Nephron progenitor cell (in vitro differentiated cells): ENCODE results near the gene GPX2.

Experiments
- DNase-seq: peaks from one replicate; pipeline ENCODE4 v3.0.0; 2021
- H3K27ac Mint-ChIP-seq: 2 replicates; pipeline ENCODE4 v1.8.0; 2021; ENCODE audit warnings: mild to moderate bottlenecking, moderate library complexity, mixed read lengths
- H3K27me3 Mint-ChIP-seq: 2 replicates; pipeline ENCODE4 v1.8.0; 2021; ENCODE audit warnings: mild to moderate bottlenecking, low read depth, mixed read lengths; ENCODE audit not compliant: poor library complexity
- H3K36me3 Mint-ChIP-seq: 2 replicates; pipeline ENCODE4 v1.8.0; 2021; ENCODE audit warnings: low read depth, mixed read lengths
- H3K4me1 Mint-ChIP-seq: 2 replicates; pipeline ENCODE4 v1.8.0; 2021; ENCODE audit warnings: mixed read lengths
- H3K4me3 Mint-ChIP-seq: 2 replicates; pipeline ENCODE4 v1.8.0; 2021; ENCODE audit warnings: mild to moderate bottlenecking, moderate library complexity, mixed read lengths
- H3K9me3 Mint-ChIP-seq: 2 replicates; pipeline ENCODE4 v1.8.0; 2021; ENCODE audit warnings: mild to moderate bottlenecking, moderate library complexity, mixed read lengths
- TF ChIP-seq, protein P1 (sequence below): fragments of 200-600 bp; sonication (generic); IDR thresholded peaks from 2 replicates; pipeline ENCODE4 v1.5.0; 2021; ENCODE audit warnings: antibody characterized with exemption

Gene GPX2

DNA sequence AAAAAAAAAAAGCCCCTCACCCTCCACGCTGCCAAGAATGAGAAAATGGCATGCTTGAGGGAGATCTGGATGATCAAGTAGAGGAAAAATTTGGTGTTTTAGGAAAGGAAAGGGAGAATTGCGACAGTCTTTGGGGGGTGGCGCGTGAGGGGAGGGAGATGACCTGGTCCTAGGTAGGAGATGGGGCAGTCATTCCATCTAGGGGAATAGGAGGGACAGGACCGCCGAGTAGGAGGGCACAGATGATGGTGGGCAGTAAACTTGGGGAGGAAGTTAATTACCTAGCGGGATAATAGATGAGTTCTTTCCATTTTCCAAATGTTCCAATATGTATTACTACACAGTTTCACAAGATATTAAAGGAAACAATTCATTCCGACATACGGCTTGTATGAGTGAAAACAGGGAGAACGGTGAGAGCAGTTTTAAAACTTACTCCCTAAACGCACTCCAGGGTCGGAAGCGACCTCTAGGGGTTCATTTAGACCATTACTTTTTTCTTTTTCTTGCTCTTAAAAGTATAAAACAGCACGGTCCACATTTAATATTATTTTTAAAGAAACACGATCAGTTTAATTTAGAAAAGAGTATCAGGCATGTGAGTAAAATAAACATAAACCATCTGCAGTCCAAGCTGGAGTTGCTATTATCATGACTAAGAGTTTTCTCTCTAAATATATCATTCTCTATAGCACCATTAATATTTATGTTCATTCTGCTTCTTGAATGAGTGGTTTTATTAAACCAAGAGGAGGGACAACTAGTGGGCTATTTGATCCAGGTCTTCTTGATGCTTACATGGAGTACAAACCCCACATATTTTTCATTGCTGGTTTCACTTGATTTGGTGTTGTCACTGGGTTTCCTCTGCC lies 41.1 kb upstream of the GPX2 start:
- TF ChIP-seq, protein P1, sequence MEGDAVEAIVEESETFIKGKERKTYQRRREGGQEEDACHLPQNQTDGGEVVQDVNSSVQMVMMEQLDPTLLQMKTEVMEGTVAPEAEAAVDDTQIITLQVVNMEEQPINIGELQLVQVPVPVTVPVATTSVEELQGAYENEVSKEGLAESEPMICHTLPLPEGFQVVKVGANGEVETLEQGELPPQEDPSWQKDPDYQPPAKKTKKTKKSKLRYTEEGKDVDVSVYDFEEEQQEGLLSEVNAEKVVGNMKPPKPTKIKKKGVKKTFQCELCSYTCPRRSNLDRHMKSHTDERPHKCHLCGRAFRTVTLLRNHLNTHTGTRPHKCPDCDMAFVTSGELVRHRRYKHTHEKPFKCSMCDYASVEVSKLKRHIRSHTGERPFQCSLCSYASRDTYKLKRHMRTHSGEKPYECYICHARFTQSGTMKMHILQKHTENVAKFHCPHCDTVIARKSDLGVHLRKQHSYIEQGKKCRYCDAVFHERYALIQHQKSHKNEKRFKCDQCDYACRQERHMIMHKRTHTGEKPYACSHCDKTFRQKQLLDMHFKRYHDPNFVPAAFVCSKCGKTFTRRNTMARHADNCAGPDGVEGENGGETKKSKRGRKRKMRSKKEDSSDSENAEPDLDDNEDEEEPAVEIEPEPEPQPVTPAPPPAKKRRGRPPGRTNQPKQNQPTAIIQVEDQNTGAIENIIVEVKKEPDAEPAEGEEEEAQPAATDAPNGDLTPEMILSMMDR, result peak; percentile 66
- Mint-ChIP-seq H3K4me3 (peak overlapping the region; percentile 71), H3K4me1 (peaks cover 30% of the 10 kb centered on the region), H3K9me3 (no peaks in the 10 kb centered on the region), H3K36me3 (no peaks in the 10 kb centered on the region), H3K27me3 (peaks cover 45% of the 10 kb centered on the region), H3K27ac (no peak overlapping the region)
- peak; percentile 26 for DNase-seq

GRCh38 chr14:64979336-64980074 lies 37.0 kb upstream of the GPX2 start:
- no peaks in the 10 kb centered on the region for H3K36me3 Mint-ChIP-seq
- TF ChIP-seq, protein P1, result no peak
- DNase-seq, result no peak
- peaks cover 6% of the 10 kb centered on the region for H3K9me3 Mint-ChIP-seq
- peaks cover 10% of the 10 kb centered on the region for H3K4me1 Mint-ChIP-seq
- H3K4me3 Mint-ChIP-seq, result no peak overlapping the region
- H3K27me3 Mint-ChIP-seq, result peaks cover 38% of the 10 kb centered on the region
- no peak overlapping the region for H3K27ac Mint-ChIP-seq

DNA sequence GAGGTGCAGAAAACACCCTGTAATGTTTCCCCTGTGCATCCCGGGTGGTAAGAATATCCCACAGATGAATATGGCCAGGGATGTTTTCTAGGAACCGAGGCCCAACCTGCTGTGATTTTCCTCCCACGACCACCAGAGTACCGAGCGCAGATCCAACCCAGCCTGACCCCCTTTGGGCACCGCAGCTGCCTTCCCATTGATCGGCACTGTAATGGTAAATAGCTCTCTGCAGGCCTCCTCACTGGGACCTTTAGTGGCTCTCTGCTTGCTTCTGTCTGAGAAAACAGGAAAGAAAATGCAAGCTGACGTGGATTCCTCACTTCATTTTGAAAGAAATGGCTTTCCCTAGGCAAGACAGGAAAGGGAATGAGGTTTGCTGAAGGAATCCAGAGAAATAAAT lies 32.0 kb upstream of the GPX2 start:
- TF ChIP-seq, protein P1, result no peak
- no peak overlapping the region for H3K4me3 Mint-ChIP-seq
- H3K4me1 Mint-ChIP-seq, result peaks cover 4% of the 10 kb centered on the region
- peaks cover 42% of the 10 kb centered on the region for H3K27me3 Mint-ChIP-seq
- H3K36me3 Mint-ChIP-seq, result no peaks in the 10 kb centered on the region
- H3K27ac Mint-ChIP-seq, result no peak overlapping the region
- H3K9me3 Mint-ChIP-seq, result peaks cover 6% of the 10 kb centered on the region
- no peak for DNase-seq

GRCh38 chr14:64973826-64974225 lies 31.3 kb upstream of the GPX2 start:
- Mint-ChIP-seq H3K4me1 (peaks cover 5% of the 10 kb centered on the region), H3K27ac (no peak overlapping the region), H3K4me3 (no peak overlapping the region), H3K27me3 (peaks cover 46% of the 10 kb centered on the region), H3K36me3 (no peaks in the 10 kb centered on the region), H3K9me3 (peaks cover 6% of the 10 kb centered on the region)
- TF ChIP-seq, protein P1, result no peak
- no peak for DNase-seq

DNA sequence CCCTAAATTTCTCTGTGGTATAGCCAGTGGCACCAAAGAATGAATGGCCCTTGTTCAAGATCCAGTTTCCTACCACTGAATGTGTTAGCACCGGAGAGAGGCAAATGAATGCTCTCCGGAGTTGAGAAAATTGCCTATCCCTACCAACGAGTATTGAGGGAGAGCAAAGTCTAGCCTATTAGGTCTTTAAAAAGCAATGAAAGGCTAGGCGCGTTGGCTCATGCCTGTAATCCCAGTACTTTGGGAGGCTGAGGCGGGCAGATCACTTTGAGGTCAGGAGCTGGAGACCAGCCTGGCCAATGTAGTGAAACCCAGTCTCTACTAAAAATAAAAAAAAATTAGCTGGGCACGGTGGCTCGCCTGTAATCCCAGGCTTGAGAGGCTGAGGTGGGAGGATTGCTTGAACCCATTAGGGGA lies 30.5 kb upstream of the GPX2 start:
- TF ChIP-seq, protein P1, result no peak
- Mint-ChIP-seq H3K9me3 (peaks cover 2% of the 10 kb centered on the region), H3K36me3 (peaks cover 3% of the 10 kb centered on the region), H3K4me1 (peaks cover 13% of the 10 kb centered on the region), H3K4me3 (peak overlapping the region; percentile 81), H3K27ac (no peak overlapping the region), H3K27me3 (peaks cover 42% of the 10 kb centered on the region)
- DNase-seq, result no peak
